A673 (cell line): ENCODE results near the gene ZNG1A. TPM values are rescaled to one million over a fixed set of nuclear protein-coding genes. Genes with fewer than 3 reads are reported as not detected.
"Not testable (repeated sequence)": the region's sequence is repeated elsewhere in the genome, so short reads cannot be mapped to it uniquely, and the experiment has no call there.

Experiments used
- BruUV-seq: library from RNA; stranded (reverse); fragments of 400-500 nt; replicated peaks from 2 replicates; lab custom pipeline; 2021; lab: Mats Ljungman, UMichigan
- CTCF ChIA-PET: fragments of 300-600 bp; sonication (Branson Sonifier 250); formaldehyde crosslinking; loops from one replicate; lab custom pipeline; 2022; ENCODE audit warnings: antibody characterized with exemption; lab: Charles Lee
- POLR2A ChIA-PET: fragments of 300-600 bp; sonication (Branson Sonifier 250); formaldehyde crosslinking; loops from one replicate; lab custom pipeline; 2022; ENCODE audit warnings: antibody characterized with exemption; ENCODE audit not compliant: low non-redundant PET; lab: Charles Lee
- DNase-seq: peaks from one replicate; pipeline ENCODE4 v3.0.0-alpha.2; 2015; ENCODE audit warnings: low spot score
- H3K27ac ChIP-seq: fragments of 200-600 bp; sonication (generic); 2 replicates; pipeline ENCODE4 v1.5.1; 2016; ENCODE audit warnings: mixed run types, low read depth, mild to moderate bottlenecking, mixed read lengths, antibody characterized with exemption, low read length; ENCODE audit not compliant: poor library complexity, severe bottlenecking
- H3K27me3 ChIP-seq: fragments of 200-600 bp; sonication (generic); replicated peaks from 2 replicates; pipeline ENCODE4 v1.6.1; 2017; ENCODE audit warnings: mixed run types, low read depth, mild to moderate bottlenecking, mixed read lengths, antibody characterized with exemption, low read length; ENCODE audit not compliant: insufficient read depth, poor library complexity
- H3K36me3 ChIP-seq: fragments of 200-600 bp; sonication (generic); 2 replicates; pipeline ENCODE4 v1.6.1; 2016; ENCODE audit warnings: mixed run types, mild to moderate bottlenecking, mixed read lengths, antibody characterized with exemption, low read length; ENCODE audit not compliant: insufficient read depth, poor library complexity, severe bottlenecking
- H3K4me1 ChIP-seq: fragments of 200-600 bp; sonication (generic); 2 replicates; pipeline ENCODE4 v1.6.1; 2017; ENCODE audit warnings: mixed run types, mild to moderate bottlenecking, mixed read lengths, antibody characterized with exemption, low read length; ENCODE audit not compliant: insufficient read depth, poor library complexity, severe bottlenecking
- H3K4me3 ChIP-seq: fragments of 200-600 bp; sonication (generic); 2 replicates; pipeline ENCODE4 v1.5.1; 2016; ENCODE audit warnings: low read depth, mixed run types, mild to moderate bottlenecking, mixed read lengths, low read length; ENCODE audit not compliant: poor library complexity, severe bottlenecking
- H3K9me3 ChIP-seq: fragments of 200-600 bp; sonication (generic); 2 replicates; pipeline ENCODE4 v1.6.1; 2016; ENCODE audit warnings: mixed run types, low read depth, mild to moderate bottlenecking, mixed read lengths, antibody characterized with exemption, low read length; ENCODE audit not compliant: poor library complexity, severe bottlenecking
- intact Hi-C: fragments of 100-400 bp; cut with micrococcal nuclease; formaldehyde crosslinking; loops from one replicate; pipeline ENCODE4 v1.10.0; 2022; ENCODE audit not compliant: unreplicated experiment
- total RNA-seq: library from RNA; stranded (reverse); gene quantifications from 2 replicates; pipeline ENCODE4 v1.2.3, GENCODE V29; 2021

ZNG1A gene
- total RNA-seq, 1 experiment from 2014 or later, result 50.7 TPM

- H3K27ac ChIP-seq, DNase-seq, BruUV-seq, H3K4me1 ChIP-seq, intact Hi-C loops, H3K36me3 ChIP-seq, POLR2A ChIA-PET, H3K9me3 ChIP-seq, CTCF ChIA-PET, H3K4me3 ChIP-seq: not testable (repeated sequence)
- H3K27me3 ChIP-seq, result peaks cover 13% of the 10 kb centered on the region
Observed at GRCh38 chr9:73900-74525, 104.8 kb downstream of the ZNG1A start.

- H3K27ac ChIP-seq, H3K4me1 ChIP-seq, H3K36me3 ChIP-seq, POLR2A ChIA-PET, intact Hi-C loops, DNase-seq, CTCF ChIA-PET, BruUV-seq, H3K9me3 ChIP-seq: not testable (repeated sequence)
- peaks cover 13% of the 10 kb centered on the region for H3K27me3 ChIP-seq
- H3K4me3 ChIP-seq, result peak overlapping the region; percentile 19
Observed at GRCh38 chr9:73076-73899, 105.6 kb downstream of the ZNG1A start.

Other genes with a start within 250 kb of the ZNG1A start
- 21.1 TPM in 2 replicates for gene WASHC1, start 149.6 kb downstream of the ZNG1A start, total RNA-seq
- 0.39 TPM in 1 of 2 replicates, not detected in the other for gene FOXD4, start 60.6 kb downstream of the ZNG1A start, total RNA-seq
- gene DOCK8, start 35.8 kb upstream of the ZNG1A start, total RNA-seq, result not detected in 2 replicates